Stimulated activated CD4-positive, alpha-beta T cell treated with anti-CD3 and anti-CD28 coated beads, Interleukin-12 subunit alpha, Interleukin-12 subunit beta, amount 100 ng/mL, for 24 hours (primary cell): ENCODE results near the gene CTSZ.
A peak's percentile ranks its signal among the peaks of the same experiment; 100 is the strongest.
"Not testable (repeated sequence)": the region's sequence is repeated elsewhere in the genome, so short reads cannot be mapped to it uniquely, and the experiment has no call there.

Experiments
- DNase-seq, 2 experiments: peaks; one replicate each; pipeline ENCODE4 v3.0.0-alpha.2; 2020; ENCODE audit warnings: low read depth in 2 of 2

The CTSZ gene

GRCh38 chr20:58980711-58981627 is 26.1 kb downstream of the CTSZ start, which contains the start of gene NELFCD:
Gene NELFCD (plus strand): TSS chr20:58981256. CDS start chr20:58981310, 54 bp downstream.
- DNase-seq, result peak; percentile 73 to 87

GRCh38 chr20:58978351-58979190 is 28.5 kb downstream of the CTSZ start:
- no peak for DNase-seq

- no peak for DNase-seq
These were observed 30.9 kb downstream of the CTSZ start for GRCh38 chr20:58976061-58976730.

- no peak for DNase-seq
These were observed 31.7 kb downstream of the CTSZ start for GRCh38 chr20:58975353-58975752.

- no peak for DNase-seq
These were observed 33.2 kb downstream of the CTSZ start for GRCh38 chr20:58973866-58974265.

GRCh38 chr20:58973179-58973578 is 33.9 kb downstream of the CTSZ start:
- DNase-seq, result no peak

- DNase-seq, result no peak
These were observed 35.6 kb downstream of the CTSZ start for GRCh38 chr20:58971429-58971828.

- no peak for DNase-seq
These were observed 36.9 kb downstream of the CTSZ start for GRCh38 chr20:58970146-58970545.

- no peak for DNase-seq
These were observed 37.6 kb downstream of the CTSZ start for GRCh38 chr20:58969439-58969838.

GRCh38 chr20:58967652-58968429 is 39.2 kb downstream of the CTSZ start:
- DNase-seq, result no peak

GRCh38 chr20:58965270-58966064 is 41.6 kb downstream of the CTSZ start:
- no peak for DNase-seq

- DNase-seq, result not testable (repeated sequence)
These were observed 43.1 kb downstream of the CTSZ start for GRCh38 chr20:58963922-58964321.

- no peak for DNase-seq
These were observed 43.9 kb downstream of the CTSZ start for GRCh38 chr20:58963060-58963584.

GRCh38 chr20:58959652-58960051 is 47.4 kb downstream of the CTSZ start:
- no peak for DNase-seq

GRCh38 chr20:58956078-58956477 is 51.0 kb downstream of the CTSZ start:
- DNase-seq, result no peak

- no peak for DNase-seq
These were observed 54.0 kb downstream of the CTSZ start for GRCh38 chr20:58953050-58953449.

GRCh38 chr20:58950603-58951002 is 56.5 kb downstream of the CTSZ start:
- no peak for DNase-seq

GRCh38 chr20:58947797-58948388 is 59.2 kb downstream of the CTSZ start:
- not testable (repeated sequence) for DNase-seq

- no peak for DNase-seq
These were observed 61.0 kb downstream of the CTSZ start for GRCh38 chr20:58945965-58946631.
